Measurements from ENCODE around the gene PPP4C.

- no peak for TF ChIP-seq EZH2phosphoT487 (IDR thresholded peaks at IDR 0.05; ENCODE audit: low read depth)
- TF ChIP-seq CTCF (IDR thresholded peaks at IDR 0.05; ENCODE audit: low read depth, low read length), result no peak
Measured at GRCh38 chr16:30083216-30084055, 7.6 kb downstream of the PPP4C start.
